ENCODE measurements around the gene TMIGD2.
"Not testable (repeated sequence)": the region's sequence is repeated elsewhere in the genome, so short reads cannot be mapped to it uniquely, and the experiment has no call there.

The TMIGD2 gene

GRCh38 chr19:4267101-4267900, 34.9 kb downstream of the TMIGD2 start:
- no peak for DNase-seq (ENCODE audit: low read depth)

- DNase-seq (ENCODE audit: low read depth) = no peak
Observed at GRCh38 chr19:4266253-4267000, 35.8 kb downstream of the TMIGD2 start.

- no peak for DNase-seq (ENCODE audit: low read depth)
Observed at GRCh38 chr19:4264812-4265211, 37.4 kb downstream of the TMIGD2 start.

- no peak for DNase-seq (ENCODE audit: low read depth)
Observed at GRCh38 chr19:4260613-4261191, 41.5 kb downstream of the TMIGD2 start.

- no peak for DNase-seq (ENCODE audit: low read depth)
Observed at GRCh38 chr19:4258181-4258580, 44.0 kb downstream of the TMIGD2 start.

GRCh38 chr19:4257025-4257424, 45.2 kb downstream of the TMIGD2 start:
- DNase-seq (ENCODE audit: low read depth) = no peak

GRCh38 chr19:4256563-4256962, 45.6 kb downstream of the TMIGD2 start:
- no peak for DNase-seq (ENCODE audit: low read depth)

DNA sequence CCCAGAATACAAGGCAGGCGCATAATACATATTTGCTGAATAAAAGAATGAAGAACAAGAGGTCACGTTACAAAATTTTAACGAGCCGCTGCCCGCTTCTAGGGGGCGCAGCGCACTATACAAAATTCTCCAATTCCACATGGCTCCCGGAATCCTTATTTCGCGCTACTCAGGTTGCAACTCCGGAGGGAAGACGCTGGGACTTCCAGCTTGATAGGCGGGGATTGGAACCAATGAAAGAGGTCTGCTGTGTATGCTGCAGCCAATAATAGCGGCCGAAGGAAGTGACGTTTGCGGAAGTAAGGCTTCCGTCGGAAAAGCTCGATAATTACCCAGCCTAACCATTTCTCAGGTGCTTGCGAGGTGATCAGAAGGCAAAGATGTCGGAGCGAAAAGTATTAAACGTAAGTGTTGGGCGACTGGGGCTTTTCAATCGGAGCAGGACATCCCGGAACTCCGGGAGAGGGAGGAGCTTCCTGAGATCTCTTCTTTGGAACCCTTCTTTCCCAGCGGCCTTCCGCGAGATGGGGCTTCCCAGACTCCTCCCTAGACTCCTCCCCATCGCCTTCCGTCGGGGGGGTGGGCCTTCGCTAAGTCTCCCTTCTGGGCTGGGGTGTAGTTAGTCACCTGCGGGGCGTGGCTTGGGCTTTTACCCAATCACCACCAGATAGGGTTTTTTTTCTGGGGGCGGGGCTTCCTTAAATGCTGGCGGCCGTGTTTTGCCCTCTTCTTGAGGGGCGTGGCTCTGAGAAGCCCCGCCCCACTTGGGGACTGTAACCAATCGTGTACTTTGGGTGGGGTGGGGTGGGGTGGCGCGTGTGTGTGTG, 55.2 kb downstream of the TMIGD2 start, which contains the start of gene YJU2:
TSS of gene YJU2 (plus strand) at position 314 of the 827 bp plus-strand sequence. CDS start at position 381, 67 bp downstream.
- peak; percentile 99 for DNase-seq (ENCODE audit: low read depth)

- not testable (repeated sequence) for DNase-seq (ENCODE audit: low read depth)
Observed at GRCh38 chr19:4245938-4246337, 56.3 kb downstream of the TMIGD2 start.
